Stimulated activated CD4-positive, alpha-beta T cell treated with anti-CD3 and anti-CD28 coated beads, Interleukin-12 subunit alpha, Interleukin-12 subunit beta, amount 100 ng/mL, for 48 hours (primary cell): ENCODE measurements around the gene HSPA12A.

Experiments used
- DNase-seq, 3 donors: peaks; one replicate each; pipeline ENCODE4 v3.0.0-alpha.2; 2020; ENCODE audit warnings: low read depth in 2 of 3, low spot score in 1 of 3

The HSPA12A gene

GRCh38 chr10:116744163-116744753 is 1.9 kb upstream of the HSPA12A start:
- no peak for DNase-seq

- DNase-seq: no peak
Measured at GRCh38 chr10:116743266-116744064, 1.1 kb upstream of the HSPA12A start.

- DNase-seq: no peak
Measured at GRCh38 chr10:116741391-116742351, 695 bp downstream of the HSPA12A start.

- no peak for DNase-seq
Measured at GRCh38 chr10:116740971-116741370, 1.4 kb downstream of the HSPA12A start.

GRCh38 chr10:116738339-116738738 is 4.0 kb downstream of the HSPA12A start:
- DNase-seq: no peak

DNA sequence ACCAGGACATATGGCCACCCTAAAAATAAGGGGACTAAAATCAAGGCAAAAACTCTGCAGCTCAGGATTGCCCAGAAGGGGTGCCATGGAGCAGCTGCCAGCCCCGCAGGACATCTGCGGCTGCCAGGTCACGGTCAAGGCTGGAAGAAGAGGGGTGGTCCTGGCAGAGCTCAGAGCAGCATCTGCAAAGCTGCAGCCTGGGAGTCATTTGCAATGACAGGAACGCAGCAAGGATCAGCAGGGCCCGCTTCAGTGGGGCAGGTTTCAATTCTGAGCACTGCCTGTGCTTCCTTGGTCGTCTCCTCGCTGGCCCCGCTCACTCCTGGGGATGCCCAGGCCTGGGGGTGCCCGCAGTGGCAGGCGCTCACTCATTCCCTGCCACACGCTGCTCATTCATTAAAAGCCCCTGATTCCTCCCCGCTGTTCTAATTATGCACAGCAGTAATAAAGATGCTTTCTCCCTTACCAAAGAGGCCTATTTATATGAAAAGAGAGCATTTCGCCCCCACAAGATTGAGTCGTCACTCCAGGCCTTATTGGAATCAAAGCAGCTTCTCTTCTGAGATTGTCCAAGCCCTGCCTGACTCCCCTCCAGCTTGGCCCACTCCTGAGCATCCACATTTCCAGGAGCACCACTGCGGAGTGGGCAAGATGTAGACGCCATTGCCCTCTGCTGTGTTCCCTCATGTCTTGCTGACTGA is 4.6 kb downstream of the HSPA12A start:
- no peak for DNase-seq

GRCh38 chr10:116733566-116733965 is 8.8 kb downstream of the HSPA12A start:
- no peak for DNase-seq

GRCh38 chr10:116732573-116732972 is 9.8 kb downstream of the HSPA12A start:
- DNase-seq: no peak

GRCh38 chr10:116730464-116731260 is 11.7 kb downstream of the HSPA12A start:
- DNase-seq: no peak

DNA sequence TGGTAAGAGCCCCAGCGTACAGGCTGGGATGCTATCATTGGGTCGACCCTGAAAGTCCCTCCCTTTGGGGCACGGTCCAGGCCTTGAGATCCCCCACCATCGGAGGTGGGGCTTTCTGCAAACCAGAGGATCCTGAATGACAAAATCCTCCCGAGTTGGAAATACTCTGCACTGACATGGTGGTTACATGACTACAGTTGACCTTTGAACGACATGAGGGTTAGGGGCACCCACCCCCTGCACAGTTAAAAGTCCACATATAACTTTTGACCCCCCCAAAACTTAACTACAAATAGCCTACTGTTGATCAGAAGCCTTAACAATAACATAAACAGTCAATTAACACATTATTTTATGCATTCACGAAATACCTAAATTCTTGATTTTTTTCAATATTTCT is 13.1 kb downstream of the HSPA12A start:
- no peak for DNase-seq

DNA sequence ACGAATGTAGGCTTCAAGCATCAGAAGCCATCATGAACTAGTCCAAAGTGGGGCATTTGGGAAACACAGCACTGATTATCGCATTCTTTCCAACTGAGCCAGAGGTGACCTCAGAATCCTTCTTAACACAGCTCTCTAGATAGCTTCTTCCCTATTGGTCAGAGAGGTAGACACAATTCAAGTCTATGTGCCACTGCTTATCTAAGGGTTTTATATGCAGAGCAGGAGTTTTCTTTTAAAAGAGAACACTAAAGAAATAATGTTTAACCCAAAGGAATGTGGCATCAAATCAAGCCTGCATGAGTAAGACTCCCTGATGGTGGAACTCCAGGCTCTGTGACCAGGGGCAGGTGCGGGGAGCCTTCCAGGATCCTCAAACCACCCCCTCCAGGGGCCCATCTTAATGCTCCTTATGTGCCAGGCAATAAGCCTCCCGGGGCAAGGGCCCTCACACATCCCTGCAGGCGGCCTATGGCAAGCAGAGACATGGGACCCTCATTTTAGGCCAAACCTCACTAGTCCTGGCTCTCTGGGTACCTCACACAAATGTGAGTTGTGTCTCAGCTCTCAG is 13.8 kb downstream of the HSPA12A start:
- DNase-seq: no peak

DNA sequence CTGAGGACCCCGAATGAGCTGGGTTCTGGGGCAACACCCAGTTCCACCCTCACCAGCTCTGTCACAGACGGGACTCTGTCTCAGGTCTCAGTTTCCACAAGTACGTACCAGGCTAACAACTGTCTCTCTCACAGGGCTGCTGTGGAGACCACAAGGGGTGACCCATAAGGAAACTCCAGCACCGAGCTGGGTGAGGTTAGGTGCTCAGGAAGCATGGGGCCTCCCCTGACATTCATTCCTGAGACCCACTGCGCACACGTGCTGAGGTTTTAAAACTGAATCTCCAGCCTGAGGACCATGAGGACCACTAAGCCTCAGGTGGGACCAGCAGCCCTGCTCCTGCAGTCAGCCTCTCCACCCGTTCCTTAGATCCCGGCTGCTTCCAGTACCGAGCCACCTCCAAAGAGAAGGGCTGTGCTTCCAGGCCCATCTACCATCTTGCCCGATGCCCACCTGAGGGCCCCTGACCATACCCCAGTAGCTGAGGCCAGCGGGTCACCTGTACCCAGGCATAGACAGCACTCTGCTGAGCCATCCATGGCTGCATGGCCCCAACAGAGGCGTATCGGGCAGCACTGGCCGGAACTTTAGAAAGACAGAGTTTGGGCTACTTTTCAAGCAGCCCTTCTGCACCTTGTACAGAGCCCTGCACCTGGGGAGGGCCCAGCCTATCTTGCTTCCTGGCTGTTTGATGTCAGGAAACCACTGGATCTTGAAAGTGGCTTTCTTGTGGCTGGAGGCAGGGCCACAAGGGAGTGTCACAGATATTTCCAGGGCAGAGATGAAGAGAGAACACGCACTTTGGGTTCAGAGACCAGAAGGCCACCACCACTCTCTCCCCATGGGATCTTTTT is 18.7 kb downstream of the HSPA12A start:
- no peak for DNase-seq

GRCh38 chr10:116722736-116723427 is 19.5 kb downstream of the HSPA12A start:
- no peak for DNase-seq

DNA sequence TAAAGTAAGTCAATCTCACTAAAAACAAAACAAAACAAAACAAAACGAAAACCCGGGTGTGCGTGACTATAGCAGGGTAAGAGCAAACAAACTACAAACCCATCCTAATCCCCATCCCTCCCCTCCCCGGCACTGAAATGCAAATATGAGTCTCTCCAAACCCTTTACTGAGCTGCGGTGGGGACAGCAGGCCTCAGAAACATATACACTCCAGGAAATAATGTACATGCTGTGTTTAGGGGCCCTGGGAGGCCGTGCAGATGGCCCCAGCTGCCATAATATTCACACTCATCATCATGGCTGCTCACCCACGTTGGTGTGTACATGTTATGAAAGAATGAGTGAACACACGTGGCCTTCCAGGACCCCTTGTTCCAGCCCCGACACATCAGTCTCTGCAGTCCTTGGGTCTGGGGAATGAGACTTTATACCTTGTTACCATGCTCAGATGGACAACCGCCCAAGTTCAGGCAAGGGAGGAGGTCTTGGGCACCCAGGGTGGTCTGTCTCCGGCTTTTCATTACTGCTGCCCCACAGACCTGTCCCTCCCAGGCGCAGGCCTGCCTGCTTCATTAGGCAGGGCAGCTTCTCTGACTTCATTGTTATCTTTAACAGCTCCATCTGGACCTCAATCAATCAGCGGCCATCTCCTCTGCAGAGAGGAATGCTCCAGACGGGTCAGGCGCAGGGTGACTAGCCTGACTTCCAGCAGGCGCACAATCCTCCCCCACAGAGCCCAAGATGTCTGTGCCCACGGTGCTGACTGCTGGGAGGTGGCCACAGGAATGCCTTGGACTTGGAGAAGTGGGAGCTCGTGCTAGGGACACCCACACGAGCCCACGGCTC is 20.6 kb downstream of the HSPA12A start:
- DNase-seq: no peak

DNA sequence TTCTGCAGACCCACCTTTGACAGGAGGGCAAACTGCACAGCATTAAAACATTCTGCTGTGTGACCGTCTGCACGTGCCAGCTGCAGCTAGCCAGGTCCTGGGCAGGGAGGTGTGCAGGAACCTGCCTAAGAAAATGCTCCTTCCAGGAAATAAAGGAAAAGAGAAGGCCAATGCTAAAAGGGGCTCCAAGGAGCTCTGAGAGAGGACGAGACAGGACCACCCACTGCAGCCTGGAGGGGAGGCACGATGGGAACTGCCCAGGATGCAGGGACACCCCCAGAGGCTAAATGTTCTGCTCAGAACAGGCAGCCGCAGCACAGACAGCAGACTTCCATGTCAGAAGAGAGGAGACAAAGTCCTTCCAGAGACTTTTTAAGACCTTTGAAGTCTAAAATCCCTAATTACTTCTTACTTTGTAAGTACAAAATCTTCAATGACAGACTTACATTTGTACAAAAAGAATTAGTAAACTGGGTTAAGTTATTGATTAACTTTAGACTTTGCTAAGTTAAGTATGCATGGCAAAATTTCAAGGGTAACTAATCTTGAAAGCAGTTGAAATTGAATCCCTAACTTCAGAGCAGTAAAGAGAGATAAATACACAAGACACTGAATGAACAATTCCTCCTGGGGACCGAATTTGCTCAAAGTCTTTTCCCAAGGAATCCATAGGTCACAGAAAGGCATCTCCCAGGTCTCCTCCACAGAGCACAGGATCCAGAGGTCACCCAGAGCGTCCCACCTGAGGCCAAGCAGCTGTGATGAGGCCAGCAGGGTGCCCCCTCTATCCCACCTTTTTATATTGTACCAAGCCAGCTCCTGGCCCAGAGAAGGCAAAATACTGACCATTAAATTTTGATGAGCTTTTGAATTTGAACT is 21.5 kb downstream of the HSPA12A start:
- DNase-seq: no peak

GRCh38 chr10:116720241-116720643 is 22.1 kb downstream of the HSPA12A start:
- DNase-seq: no peak

DNA sequence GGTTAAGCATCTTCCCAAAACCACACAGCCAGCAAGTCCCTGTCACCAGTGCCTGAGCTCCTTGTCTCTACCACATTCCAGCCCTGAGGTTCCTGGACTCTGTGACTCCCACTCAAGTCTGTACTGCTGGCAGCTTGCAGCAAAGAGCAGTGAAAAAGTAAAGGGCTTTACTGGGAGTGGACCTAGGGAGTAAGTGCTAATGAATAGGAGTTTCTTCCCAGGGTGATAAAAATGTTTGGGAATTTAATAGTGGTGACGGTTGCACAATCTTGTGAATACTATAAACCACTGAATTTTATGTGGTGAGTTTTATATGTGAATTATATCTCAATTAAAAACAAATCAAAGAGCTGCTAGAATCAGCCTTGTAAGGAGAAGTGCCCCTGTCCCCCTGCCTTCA is 22.6 kb downstream of the HSPA12A start:
- DNase-seq: no peak
